Choroid plexus epithelial cell (primary cell): Measurements from ENCODE around the gene ATRIP.
"Not testable (repeated sequence)": the region's sequence is repeated elsewhere in the genome, so short reads cannot be mapped to it uniquely, and the experiment has no call there.

Source experiments
- DNase-seq: peaks from one replicate; pipeline ENCODE4 v3.0.0-alpha.2; 2010; ENCODE audit warnings: low read depth
- H3K4me3 ChIP-seq: 2 replicates; pipeline ENCODE4 v1.5.1; 2011; ENCODE audit warnings: low read depth, mild to moderate bottlenecking, control low read depth, low read length, moderate library complexity
- CTCF ChIP-seq: conservative IDR thresholded peaks from 2 replicates; pipeline ENCODE4 v1.5.1; 2011; ENCODE audit warnings: low read depth, mild to moderate bottlenecking, control low read depth, inconsistent platforms, low read length, moderate library complexity

Gene ATRIP

GRCh38 chr3:48456456-48456855 lies 9.9 kb downstream of the ATRIP start:
- TF ChIP-seq CTCF = no peak
- H3K4me3 ChIP-seq = no peak overlapping the region
- DNase-seq = no peak

- no peak for DNase-seq
- TF ChIP-seq CTCF = no peak
- no peak overlapping the region for H3K4me3 ChIP-seq
Observed at GRCh38 chr3:48459331-48459730, 12.8 kb downstream of the ATRIP start.

- H3K4me3 ChIP-seq = no peak overlapping the region
- no peak for TF ChIP-seq CTCF
- no peak for DNase-seq
Observed at GRCh38 chr3:48459773-48460516, 13.4 kb downstream of the ATRIP start.

GRCh38 chr3:48460517-48460902 lies 14.0 kb downstream of the ATRIP start:
- DNase-seq = no peak
- TF ChIP-seq CTCF = no peak
- no peak overlapping the region for H3K4me3 ChIP-seq

GRCh38 chr3:48461767-48462166 lies 15.2 kb downstream of the ATRIP start:
- not testable (repeated sequence) for DNase-seq, H3K4me3 ChIP-seq

- TF ChIP-seq CTCF = no peak
- DNase-seq = no peak
Observed at GRCh38 chr3:48463703-48464102, 17.2 kb downstream of the ATRIP start.

GRCh38 chr3:48464713-48465221 lies 18.2 kb downstream of the ATRIP start:
- DNase-seq = no peak
- TF ChIP-seq CTCF = no peak
- no peak overlapping the region for H3K4me3 ChIP-seq

More at GRCh38 chr3:48463703-48464102, 17.2 kb downstream of the ATRIP start:
- H3K4me3 ChIP-seq = no peak overlapping the region
